ENCODE measurements around the gene BATF. TPM values are rescaled to one million over a fixed set of nuclear protein-coding genes. Genes with fewer than 3 reads are reported as not detected.

BATF gene
- total and polyA plus RNA-seq, 2 of the 8 experiments (the other 6 are each of a cell fraction or from before 2014, with no cell fraction given): not detected

- Histone ChIP-seq H3K4me3 (ENCODE audit: extremely low read depth in 1 of 4, insufficient read depth in 2 of 4, low read depth in 3 of 4, low read length in 4 of 4) (no peak overlapping the region), H3K79me1 (ENCODE audit: low read depth, low read length) (no peaks in the 10 kb centered on the region), H3K14ac (ENCODE audit: insufficient read length) (no peak overlapping the region), H3K23me2 (ENCODE audit: low read depth, low read length) (no peaks in the 10 kb centered on the region), H3K18ac (ENCODE audit: extremely low read depth, low read length) (no peak overlapping the region), H2BK20ac (ENCODE audit: low read length) (no peak overlapping the region), H4K8ac (ENCODE audit: extremely low read depth, insufficient read depth, low read length) (no peak overlapping the region), H3K9ac (replicated peaks in 1 of 4; ENCODE audit: extremely low read depth in 1 of 4, low read depth in 3 of 4, low read length in 3 of 4) (no peak overlapping the region), H3K36me3 (ENCODE audit: control insufficient read depth in 2 of 4, insufficient read depth in 4 of 4, low read length in 3 of 4) (no peaks in the 10 kb centered on the region), H2AK5ac (ENCODE audit: low read depth, low read length) (no peak overlapping the region), H3K27me3 (replicated peaks in 1 of 4; ENCODE audit: control insufficient read depth in 3 of 4, extremely low read depth in 1 of 4, insufficient read depth in 3 of 4, low read length in 3 of 4) (no peaks in the 10 kb centered on the region), H3K79me2 (ENCODE audit: control insufficient read depth in 1 of 2, insufficient read depth in 2 of 2, low read length in 2 of 2) (no peaks in the 10 kb centered on the region), H3K4me1 (replicated peaks in 1 of 4; ENCODE audit: control insufficient read depth in 3 of 4, insufficient read depth in 4 of 4, low read length in 3 of 4) (no peaks in the 10 kb centered on the region; a peak in 1 of 7 replicates), H2BK5ac (ENCODE audit: low read depth, low read length) (no peak overlapping the region), H2AFZ (ENCODE audit: low read length) (no peak overlapping the region), H4K91ac (replicated peaks; ENCODE audit: insufficient read length, low read length) (no peak overlapping the region), H3K9me3 (ENCODE audit: insufficient read depth in 2 of 2, low read depth in 1 of 2, low read length in 1 of 2) (no peaks in the 10 kb centered on the region), H2BK15ac (ENCODE audit: low read length) (no peak overlapping the region), H4K5ac (ENCODE audit: insufficient read length, low read depth, low read length) (no peak overlapping the region), H3K27ac (ENCODE audit: low read depth, low read length) (no peak overlapping the region), H3K56ac (replicated peaks; ENCODE audit: insufficient read length, low read depth, low read length) (no peak overlapping the region), H3K4ac (replicated peaks; ENCODE audit: insufficient read length, low read depth, low read length) (no peak overlapping the region), H2BK120ac (replicated peaks; ENCODE audit: low read depth, low read length) (no peak overlapping the region), H4K20me1 (replicated peaks in 1 of 2; ENCODE audit: control insufficient read depth in 1 of 2, insufficient read depth in 2 of 2, low read length in 2 of 2) (no peaks in the 10 kb centered on the region), H2BK12ac (ENCODE audit: low read depth, low read length) (no peak overlapping the region), H3K4me2 (ENCODE audit: insufficient read depth in 1 of 2, low read depth in 2 of 2, low read length in 2 of 2) (no peak overlapping the region), H3K23ac (ENCODE audit: insufficient read length) (no peak overlapping the region)
- no peak for DNase-seq (ENCODE audit: low read depth in 1 of 2, low spot score in 2 of 2)
- CTCF ChIA-PET (ENCODE audit: partially characterized antibody): interaction anchor here (1.0 to 11.7 kb wide), 5 partner anchors 10 to 132 kb away, joined by 3 to 135 read pairs (median 3); no protein-coding TSS in a partner anchor
- no peak for FAIRE-seq
- 88% methylated on average over 1 of the region's 1 CpG; no CpG with 5 or more reads in 1 of the 2 experiments for WGBS, 2 experiments (ENCODE audit: extremely low coverage in 1 of 2, insufficient coverage in 1 of 2, insufficient read length in 1 of 2, insufficient replicate concordance in 2 of 2, low coverage in 1 of 2, low lambda C conversion rate in 2 of 2, missing lambda C conversion rate in 1 of 2)
- POLR2A ChIA-PET (ENCODE audit: partially characterized antibody): no interaction called here
- TF ChIP-seq RAD21 (IDR thresholded peaks at IDR 0.05 in 1 of 2, conservative IDR thresholded peaks at IDR 0.05 in 1 of 2; ENCODE audit: low read depth in 2 of 2, low read length in 2 of 2): no peak
- no peak for TF ChIP-seq NRF1 (IDR thresholded peaks at IDR 0.05; ENCODE audit: low read depth, low read length)
- TF ChIP-seq ZNF274 (IDR thresholded peaks at IDR 0.05; ENCODE audit: borderline replicate concordance, extremely low read depth, low read length): no peak
- no peak for TF ChIP-seq RXRA (IDR thresholded peaks at IDR 0.05; ENCODE audit: insufficient read depth, low read depth, low read length)
- TF ChIP-seq KDM1A (IDR thresholded peaks at IDR 0.05; ENCODE audit: borderline replicate concordance, low read length): no peak
- no peak for TF ChIP-seq CBX8 (IDR thresholded peaks at IDR 0.05; ENCODE audit: borderline replicate concordance, low read depth, low read length)
- TF ChIP-seq CHD1 (IDR thresholded peaks at IDR 0.05; ENCODE audit: low read depth, low read length): no peak
- TF ChIP-seq YY1 (IDR thresholded peaks at IDR 0.05; ENCODE audit: low read depth, low read length): no peak
- no peak for TF ChIP-seq CBX5 (IDR thresholded peaks at IDR 0.05; ENCODE audit: low read depth, low read length)
- TF ChIP-seq, protein P1, sequence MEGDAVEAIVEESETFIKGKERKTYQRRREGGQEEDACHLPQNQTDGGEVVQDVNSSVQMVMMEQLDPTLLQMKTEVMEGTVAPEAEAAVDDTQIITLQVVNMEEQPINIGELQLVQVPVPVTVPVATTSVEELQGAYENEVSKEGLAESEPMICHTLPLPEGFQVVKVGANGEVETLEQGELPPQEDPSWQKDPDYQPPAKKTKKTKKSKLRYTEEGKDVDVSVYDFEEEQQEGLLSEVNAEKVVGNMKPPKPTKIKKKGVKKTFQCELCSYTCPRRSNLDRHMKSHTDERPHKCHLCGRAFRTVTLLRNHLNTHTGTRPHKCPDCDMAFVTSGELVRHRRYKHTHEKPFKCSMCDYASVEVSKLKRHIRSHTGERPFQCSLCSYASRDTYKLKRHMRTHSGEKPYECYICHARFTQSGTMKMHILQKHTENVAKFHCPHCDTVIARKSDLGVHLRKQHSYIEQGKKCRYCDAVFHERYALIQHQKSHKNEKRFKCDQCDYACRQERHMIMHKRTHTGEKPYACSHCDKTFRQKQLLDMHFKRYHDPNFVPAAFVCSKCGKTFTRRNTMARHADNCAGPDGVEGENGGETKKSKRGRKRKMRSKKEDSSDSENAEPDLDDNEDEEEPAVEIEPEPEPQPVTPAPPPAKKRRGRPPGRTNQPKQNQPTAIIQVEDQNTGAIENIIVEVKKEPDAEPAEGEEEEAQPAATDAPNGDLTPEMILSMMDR (IDR thresholded peaks at IDR 0.05; ENCODE audit: control extremely low read depth in 1 of 3, insufficient read depth in 1 of 3, low read depth in 1 of 3, low read length in 3 of 3): no peak
- no peak for TF ChIP-seq KDM4A (IDR thresholded peaks at IDR 0.05; ENCODE audit: low read depth, low read length, severe bottlenecking)
- no peak for TF ChIP-seq GTF2F1 (IDR thresholded peaks at IDR 0.05; ENCODE audit: borderline replicate concordance, low read depth, low read length)
Observed at GRCh38 chr14:75522983-75523318, 682 bp downstream of the BATF start.

All from H1 (cell line).